GM23248 (cell line): ENCODE data around the gene TRIM40.

Source experiments
- EZH2 ChIP-seq: fragments of 200-600 bp; sonication (generic); IDR thresholded peaks from 2 replicates; pipeline ENCODE4 v1.6.1; 2018; ENCODE audit warnings: antibody characterized with exemption, mild to moderate bottlenecking; ENCODE audit not compliant: insufficient read depth, poor library complexity, severe bottlenecking
- EZH2phosphoT487 ChIP-seq: fragments of 200-600 bp; sonication (generic); IDR thresholded peaks from 2 replicates; pipeline ENCODE4 v1.6.1; 2018; ENCODE audit warnings: antibody characterized with exemption, moderate library complexity, mild to moderate bottlenecking, low read depth; ENCODE audit not compliant: insufficient read depth

DNA sequence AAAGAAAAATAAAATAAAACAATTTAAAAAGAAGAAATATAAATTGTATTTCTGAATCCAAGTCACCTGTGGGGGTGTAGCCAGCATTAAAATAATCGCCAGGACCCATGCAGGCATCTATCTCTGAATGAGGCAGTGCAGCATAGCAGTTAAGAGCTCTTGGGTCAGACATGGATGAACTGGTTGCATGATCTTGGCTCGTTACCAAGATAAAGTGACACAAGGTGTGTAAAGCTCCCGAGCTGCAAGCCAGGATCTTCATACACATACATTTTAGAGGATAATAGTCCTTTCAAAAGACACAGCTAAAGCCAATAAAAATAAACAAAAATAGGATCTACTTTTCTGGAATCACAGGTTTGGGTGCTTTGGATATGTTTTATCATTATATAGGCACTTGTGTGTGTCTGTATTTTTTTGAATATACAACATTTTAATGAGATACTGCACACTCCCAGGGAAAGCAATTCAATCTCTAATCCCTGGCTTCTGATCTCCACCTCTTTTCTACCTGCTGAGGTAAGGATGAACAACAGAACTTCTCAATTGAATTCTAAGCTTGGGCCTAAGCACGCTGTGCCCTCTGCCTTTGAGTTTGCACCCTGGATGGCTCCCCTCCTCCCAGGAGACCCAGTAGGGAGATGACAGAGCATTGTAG lies 16.2 kb downstream of the TRIM40 start:
- no peak for TF ChIP-seq EZH2
- TF ChIP-seq EZH2phosphoT487, result no peak
